ENCODE data around the gene MRPS6. TPM values are rescaled to one million over a fixed set of nuclear protein-coding genes. Genes with fewer than 3 reads are reported as not detected.

MRPS6 gene
- total RNA-seq, 6 donors from 2014 or later: 25.0 to 54.6 (median 41.6) TPM

DNA sequence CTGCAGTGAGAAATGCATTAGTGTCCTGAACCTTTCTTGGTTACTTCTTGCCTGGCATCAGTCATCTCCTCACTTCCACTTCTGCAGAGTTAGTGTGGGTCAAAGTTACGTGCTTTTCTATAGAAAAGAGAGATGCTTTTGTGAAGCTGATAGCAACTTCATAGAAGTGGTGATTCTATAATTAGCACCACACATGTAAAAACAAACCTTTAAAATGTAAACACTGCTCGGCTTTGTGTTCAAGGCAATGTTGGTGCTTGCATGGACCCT, 57.3 kb downstream of the MRPS6 start:
- DNase-seq (no peak), ATAC-seq (ENCODE audit: low FRiP score in 2 of 2) (no peak)
- 72 to 75% methylated on average over 2 of the region's 2 CpGs for WGBS, 2 donors
- Histone ChIP-seq H3K27ac (peak overlapping the region; percentile 0 to 83 (median 66)), H3K4me3 (no peak overlapping the region), H3K36me3 (peaks cover 0 to 18% (median 5%) of the 10 kb centered on the region in 4 donors), H3K9me3 (no peaks in the 10 kb centered on the region), H3K27me3 (no peaks in the 10 kb centered on the region), H3K4me1 (peaks cover 34 to 52% (median 40%) of the 10 kb centered on the region in 4 donors)
- TF ChIP-seq POLR2AphosphoS5 (IDR thresholded peaks at IDR 0.05) (no peak), EP300 (IDR thresholded peaks at IDR 0.05) (no peak), POLR2A (IDR thresholded peaks at IDR 0.05) (no peak)
- TF ChIP-seq, protein P1, sequence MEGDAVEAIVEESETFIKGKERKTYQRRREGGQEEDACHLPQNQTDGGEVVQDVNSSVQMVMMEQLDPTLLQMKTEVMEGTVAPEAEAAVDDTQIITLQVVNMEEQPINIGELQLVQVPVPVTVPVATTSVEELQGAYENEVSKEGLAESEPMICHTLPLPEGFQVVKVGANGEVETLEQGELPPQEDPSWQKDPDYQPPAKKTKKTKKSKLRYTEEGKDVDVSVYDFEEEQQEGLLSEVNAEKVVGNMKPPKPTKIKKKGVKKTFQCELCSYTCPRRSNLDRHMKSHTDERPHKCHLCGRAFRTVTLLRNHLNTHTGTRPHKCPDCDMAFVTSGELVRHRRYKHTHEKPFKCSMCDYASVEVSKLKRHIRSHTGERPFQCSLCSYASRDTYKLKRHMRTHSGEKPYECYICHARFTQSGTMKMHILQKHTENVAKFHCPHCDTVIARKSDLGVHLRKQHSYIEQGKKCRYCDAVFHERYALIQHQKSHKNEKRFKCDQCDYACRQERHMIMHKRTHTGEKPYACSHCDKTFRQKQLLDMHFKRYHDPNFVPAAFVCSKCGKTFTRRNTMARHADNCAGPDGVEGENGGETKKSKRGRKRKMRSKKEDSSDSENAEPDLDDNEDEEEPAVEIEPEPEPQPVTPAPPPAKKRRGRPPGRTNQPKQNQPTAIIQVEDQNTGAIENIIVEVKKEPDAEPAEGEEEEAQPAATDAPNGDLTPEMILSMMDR (IDR thresholded peaks at IDR 0.05): no peak

DNA sequence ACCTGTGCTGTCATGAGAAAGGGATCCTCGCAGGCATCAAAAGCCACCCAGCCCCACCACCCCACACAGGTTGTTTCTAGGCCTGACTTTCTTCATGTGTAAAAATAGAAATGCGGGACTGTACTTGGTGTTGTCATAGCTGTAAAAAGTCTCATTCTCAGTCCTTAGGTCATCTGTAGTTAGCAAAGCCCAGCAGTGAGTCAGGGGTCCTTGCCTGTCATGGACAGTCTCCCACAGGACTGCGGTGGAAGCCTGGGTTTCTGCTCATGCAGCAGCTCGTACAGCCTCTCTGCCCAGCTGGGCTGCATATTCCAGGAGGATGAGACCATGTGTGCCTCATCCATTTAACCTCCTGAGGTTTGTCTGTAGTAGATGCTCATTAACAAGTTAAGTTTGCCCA, 58.2 kb downstream of the MRPS6 start:
- ATAC-seq (ENCODE audit: low FRiP score in 2 of 2): no peak
- Histone ChIP-seq H3K4me1 (peaks cover 34 to 52% (median 40%) of the 10 kb centered on the region in 4 donors), H3K4me3 (no peak overlapping the region), H3K27me3 (no peaks in the 10 kb centered on the region), H3K27ac (peak overlapping the region in 3 of 4 donors; percentile 4 to 83 (median 76)), H3K36me3 (peaks cover 0 to 14% (median 6%) of the 10 kb centered on the region in 4 donors), H3K9me3 (no peaks in the 10 kb centered on the region)
- TF ChIP-seq POLR2A (IDR thresholded peaks at IDR 0.05): no peak
- no peak for TF ChIP-seq EP300 (IDR thresholded peaks at IDR 0.05)
- TF ChIP-seq POLR2AphosphoS5 (IDR thresholded peaks at IDR 0.05): no peak
- TF ChIP-seq, protein P1 (IDR thresholded peaks at IDR 0.05): no peak
- WGBS, 2 donors: 99 to 100% methylated on average over 3 to 4 of the region's 4 CpGs
- DNase-seq: no peak

DNA sequence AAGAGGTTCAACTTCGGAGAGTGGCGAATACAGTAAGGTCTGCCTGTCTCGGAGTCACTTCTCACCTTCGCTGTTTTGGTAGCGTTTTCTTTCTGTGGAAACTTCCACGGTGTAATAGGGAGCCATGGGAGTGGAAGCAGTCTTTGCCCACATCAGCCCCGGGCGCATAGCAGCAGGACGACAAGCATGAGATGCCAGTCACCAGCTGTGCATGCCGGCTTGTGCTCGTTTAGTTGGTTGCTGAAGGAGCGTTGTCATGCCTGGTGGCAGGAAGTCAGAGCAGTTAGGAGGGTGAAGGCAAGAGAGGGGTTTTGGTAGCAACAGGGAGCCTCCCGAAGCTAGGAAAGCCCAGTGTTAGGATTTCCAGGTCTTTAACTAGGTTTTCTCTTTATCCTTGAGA, 58.8 kb downstream of the MRPS6 start:
- peaks cover 0 to 14% (median 3%) of the 10 kb centered on the region in 4 donors for H3K36me3 ChIP-seq
- 87 to 95% methylated on average over 7 to 13 of the region's 13 CpGs for WGBS, 2 donors
- TF ChIP-seq EP300 (IDR thresholded peaks at IDR 0.05): no peak
- no peak for TF ChIP-seq POLR2AphosphoS5 (IDR thresholded peaks at IDR 0.05)
- TF ChIP-seq, protein P1 (IDR thresholded peaks at IDR 0.05): no peak
- no peak for TF ChIP-seq POLR2A (IDR thresholded peaks at IDR 0.05)
- ATAC-seq (ENCODE audit: low FRiP score in 2 of 2): no peak
- H3K4me3 ChIP-seq: no peak overlapping the region
- no peaks in the 10 kb centered on the region for H3K27me3 ChIP-seq
- DNase-seq: no peak
- peak overlapping the region in 2 of 4 donors; percentile 30 to 76 for H3K27ac ChIP-seq
- H3K4me1 ChIP-seq: peaks cover 34 to 52% (median 40%) of the 10 kb centered on the region in 4 donors
- no peaks in the 10 kb centered on the region for H3K9me3 ChIP-seq

DNA sequence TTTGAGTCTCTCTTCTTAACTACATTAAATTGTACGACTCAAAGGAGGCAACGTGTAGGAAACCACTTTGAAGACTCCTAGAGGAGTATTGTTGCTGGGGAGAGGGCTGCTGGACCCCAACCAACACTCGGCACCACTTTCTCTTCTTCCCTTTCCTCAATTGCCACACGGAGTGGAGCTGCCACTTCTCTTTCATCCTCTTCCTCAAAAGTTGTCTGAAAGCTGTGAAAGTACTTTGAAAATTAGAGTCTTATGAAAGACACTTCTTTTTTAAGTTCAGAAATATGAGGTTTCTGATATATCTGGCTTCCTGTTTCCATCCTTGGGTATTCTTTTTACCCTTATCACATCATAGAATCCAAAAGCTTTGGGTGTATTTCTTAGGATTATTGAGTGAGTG, 59.5 kb downstream of the MRPS6 start:
- WGBS, 2 donors: 56 to 57% methylated on average over 4 of the region's 4 CpGs
- DNase-seq: no peak
- peaks cover 34 to 52% (median 40%) of the 10 kb centered on the region in 4 donors for H3K4me1 ChIP-seq
- H3K9me3 ChIP-seq: no peaks in the 10 kb centered on the region
- TF ChIP-seq POLR2A (IDR thresholded peaks at IDR 0.05) (no peak), EP300 (IDR thresholded peaks at IDR 0.05) (no peak)
- TF ChIP-seq, protein P1 (IDR thresholded peaks at IDR 0.05): no peak
- H3K36me3 ChIP-seq: peaks cover 0 to 14% (median 2%) of the 10 kb centered on the region in 4 donors
- no peak for ATAC-seq (ENCODE audit: low FRiP score in 2 of 2)
- no peak overlapping the region for H3K4me3 ChIP-seq
- no peaks in the 10 kb centered on the region for H3K27me3 ChIP-seq
- peak overlapping the region in 2 of 4 donors; percentile 30 to 76 for H3K27ac ChIP-seq

DNA sequence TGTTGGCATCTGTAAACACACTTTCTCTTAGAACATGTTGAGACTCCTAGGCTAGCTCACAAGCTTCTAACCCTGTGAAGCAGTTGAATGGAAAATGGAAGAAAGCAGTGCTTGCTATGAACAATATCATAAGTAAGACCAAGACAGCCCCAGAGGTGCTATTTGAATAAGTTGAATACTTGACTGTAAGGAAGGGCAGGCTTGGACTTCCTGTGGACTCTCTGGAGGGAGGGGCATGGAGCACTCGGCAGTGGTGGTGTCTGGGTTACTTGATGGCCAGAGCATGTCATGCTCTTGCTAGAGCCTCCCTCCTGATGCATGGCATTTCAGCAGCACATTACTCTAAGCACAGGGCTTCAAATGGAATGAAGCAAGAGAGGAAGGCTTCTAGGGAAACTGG, 60.0 kb downstream of the MRPS6 start:
- peaks cover 32 to 49% (median 38%) of the 10 kb centered on the region in 4 donors for H3K4me1 ChIP-seq
- peak overlapping the region in 2 of 4 donors; percentile 30 to 76 for H3K27ac ChIP-seq
- 44 to 57% methylated on average over 1 of the region's 1 CpG for WGBS, 2 donors
- H3K4me3 ChIP-seq: no peak overlapping the region
- peaks cover 0 to 14% (median 2%) of the 10 kb centered on the region in 4 donors for H3K36me3 ChIP-seq
- no peaks in the 10 kb centered on the region for H3K9me3 ChIP-seq
- no peak for TF ChIP-seq POLR2A (IDR thresholded peaks at IDR 0.05)
- TF ChIP-seq POLR2AphosphoS5 (IDR thresholded peaks at IDR 0.05): no peak
- TF ChIP-seq, protein P1 (IDR thresholded peaks at IDR 0.05): no peak
- TF ChIP-seq EP300 (IDR thresholded peaks at IDR 0.05): no peak
- ATAC-seq (ENCODE audit: low FRiP score in 2 of 2) (no peak), DNase-seq (no peak)
- no peaks in the 10 kb centered on the region for H3K27me3 ChIP-seq
